HG02759 (cell line): ENCODE results near the gene LGALS13.

Experiments
- ATAC-seq: cut with Tn5 transposase; IDR thresholded peaks from one replicate; pipeline ENCODE4 v1.9.1; 2021; ENCODE audit warnings: mild to moderate bottlenecking, moderate library complexity; ENCODE audit not compliant: unreplicated experiment

Gene LGALS13, protein sequence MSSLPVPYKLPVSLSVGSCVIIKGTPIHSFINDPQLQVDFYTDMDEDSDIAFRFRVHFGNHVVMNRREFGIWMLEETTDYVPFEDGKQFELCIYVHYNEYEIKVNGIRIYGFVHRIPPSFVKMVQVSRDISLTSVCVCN

DNA sequence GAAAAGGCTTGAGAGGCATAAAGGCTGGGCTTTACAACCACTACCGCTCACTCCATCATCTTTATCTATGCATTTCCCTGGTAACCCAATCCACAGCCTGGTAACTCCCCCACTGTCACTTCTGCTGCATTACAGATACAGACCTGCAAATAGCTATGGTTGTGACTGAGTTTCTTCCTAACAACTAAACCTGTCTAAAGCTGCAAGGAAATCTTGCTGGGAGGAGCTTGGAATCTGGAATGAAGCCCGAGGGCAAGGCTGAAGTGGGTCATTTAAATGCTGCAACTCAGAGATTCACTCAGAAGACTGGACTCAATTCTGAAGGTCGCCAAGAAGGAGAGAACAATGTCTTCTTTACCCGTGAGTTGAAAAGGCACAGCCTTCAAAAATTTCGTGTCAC lies at the start of gene LGALS13:
LGALS13 (plus strand) TSS at position 301 of the 400 bp plus-strand sequence; CDS start at position 346, 45 bp downstream.
- no peak for ATAC-seq

DNA sequence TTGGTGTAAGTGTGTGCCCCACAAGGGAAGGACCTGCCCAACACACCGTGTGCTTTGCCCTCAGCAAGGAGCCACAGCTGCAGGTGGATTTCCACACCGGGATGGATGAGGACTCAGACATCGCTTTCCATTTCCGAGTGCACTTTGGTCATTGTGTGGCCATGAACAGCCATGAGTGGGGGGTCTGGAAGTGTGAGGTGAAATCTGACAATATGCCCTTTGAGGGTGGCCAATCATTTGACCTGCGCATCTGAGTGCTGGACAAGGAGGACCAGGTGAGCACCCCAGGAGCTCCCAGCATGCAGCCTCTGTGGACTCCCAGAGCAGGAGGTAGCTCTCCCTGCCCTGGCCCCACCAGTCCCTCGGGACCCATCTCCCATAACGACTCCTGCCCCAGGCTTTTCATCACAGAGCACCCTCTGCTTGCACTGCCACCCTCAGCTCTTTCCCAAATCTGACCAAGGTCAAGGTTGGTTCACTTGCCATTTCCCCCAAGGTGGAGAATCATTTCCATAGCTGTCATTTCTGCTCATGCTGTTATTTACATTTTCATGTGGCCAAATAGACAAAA lies 49.2 kb upstream of the LGALS13 start:
- no peak for ATAC-seq

GRCh38 chr19:39554701-39555311 lies 47.5 kb upstream of the LGALS13 start:
- ATAC-seq, result no peak

GRCh38 chr19:39555883-39556282 lies 46.4 kb upstream of the LGALS13 start:
- ATAC-seq, result no peak

DNA sequence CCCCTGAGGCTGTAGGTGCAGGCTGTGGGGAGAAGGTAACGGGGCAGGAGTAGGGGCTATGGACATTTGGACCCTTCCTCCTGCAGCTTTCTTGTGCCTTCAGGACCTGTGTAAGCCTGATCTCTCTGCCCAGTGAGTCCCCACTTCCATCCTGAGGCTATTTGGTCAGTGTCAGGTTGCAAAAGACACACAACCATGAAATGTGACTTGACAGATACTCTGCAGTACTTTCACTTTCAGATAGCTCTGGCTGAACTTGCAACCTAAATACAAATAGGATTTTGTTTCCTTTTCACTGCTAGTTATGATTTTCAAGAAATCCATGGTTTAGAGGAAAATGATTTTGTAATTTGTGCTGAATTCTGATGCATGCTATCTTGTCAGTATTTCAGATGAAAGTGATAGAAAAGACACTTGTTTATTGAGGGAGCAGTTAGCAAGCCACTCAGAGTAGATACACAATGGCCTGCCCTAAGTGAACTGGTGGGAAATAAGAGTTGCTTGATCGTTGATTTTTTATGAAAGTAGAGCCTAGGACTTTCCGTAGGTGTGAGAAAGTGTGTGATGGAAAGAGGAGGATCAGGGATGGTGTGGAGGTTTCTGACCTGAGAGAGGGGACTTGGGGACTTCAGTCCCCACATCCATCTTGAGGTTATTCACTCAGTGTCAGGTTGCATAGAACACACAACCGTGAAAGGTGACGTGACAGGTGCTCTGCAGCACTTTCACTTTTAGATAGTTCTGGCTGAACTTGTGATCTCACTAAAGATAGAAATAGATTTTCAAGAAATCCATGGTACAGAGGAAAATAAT lies 44.3 kb upstream of the LGALS13 start:
- ATAC-seq, result no peak

- ATAC-seq, result no peak
These were observed 43.7 kb upstream of the LGALS13 start for GRCh38 chr19:39558624-39559117.

GRCh38 chr19:39563408-39563807 lies 38.9 kb upstream of the LGALS13 start:
- no peak for ATAC-seq

- ATAC-seq, result no peak
These were observed 36.3 kb upstream of the LGALS13 start for GRCh38 chr19:39566064-39566463.

- no peak for ATAC-seq
These were observed 33.7 kb upstream of the LGALS13 start for GRCh38 chr19:39568604-39569003.

DNA sequence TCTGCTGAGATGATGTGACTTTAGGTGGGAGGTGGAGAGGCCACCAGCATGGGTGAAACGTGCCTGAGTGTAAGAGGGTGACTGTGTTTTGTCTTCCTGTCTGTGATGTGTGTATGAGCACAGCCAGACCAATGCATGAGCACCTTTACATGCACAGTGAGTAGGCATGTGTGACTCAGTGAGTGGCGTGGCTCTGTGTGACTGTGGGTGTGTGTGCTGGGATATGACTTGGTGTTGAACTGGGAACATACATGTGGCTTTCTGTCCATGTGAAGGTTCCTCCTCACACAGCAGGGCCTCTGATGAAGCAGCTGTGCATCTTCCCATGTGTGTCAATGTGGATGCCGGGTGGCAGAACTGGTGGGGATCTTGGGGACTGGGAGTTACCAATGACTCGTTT lies 19.9 kb upstream of the LGALS13 start:
- ATAC-seq, result no peak

DNA sequence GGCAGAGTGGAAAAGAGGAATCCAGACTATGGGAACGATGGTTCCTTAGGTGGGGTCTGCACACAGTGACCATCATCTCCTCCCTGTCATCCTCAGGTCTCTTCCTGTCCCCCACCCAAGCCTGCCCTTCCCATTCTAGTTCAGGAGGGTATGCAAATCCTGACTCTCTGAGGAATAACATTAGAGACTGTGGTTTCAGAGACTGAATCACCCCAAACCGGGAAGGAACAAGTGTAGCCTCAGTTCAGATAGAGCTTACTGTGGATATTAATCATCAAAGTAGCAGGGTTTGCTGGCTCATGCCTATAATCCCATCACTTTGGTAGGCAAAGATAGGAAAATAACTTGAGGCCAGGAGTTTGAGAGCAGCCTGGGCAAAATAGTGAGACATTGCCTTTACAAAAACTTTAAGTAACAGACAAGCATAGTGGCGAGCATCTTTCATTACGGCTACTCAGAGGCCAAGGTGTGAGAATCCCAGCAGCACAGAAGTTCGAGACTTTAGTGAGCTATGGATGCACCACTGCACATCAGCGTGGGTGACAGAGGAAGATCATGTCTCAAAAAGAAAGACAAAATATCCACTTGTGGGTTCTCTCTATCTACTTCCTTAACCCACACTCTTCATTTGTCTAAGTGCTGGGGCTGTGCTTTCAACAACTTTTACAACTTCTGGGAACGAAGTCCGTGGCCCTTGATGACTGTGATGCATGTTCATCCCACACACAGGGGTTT lies 19.3 kb upstream of the LGALS13 start:
- no peak for ATAC-seq

DNA sequence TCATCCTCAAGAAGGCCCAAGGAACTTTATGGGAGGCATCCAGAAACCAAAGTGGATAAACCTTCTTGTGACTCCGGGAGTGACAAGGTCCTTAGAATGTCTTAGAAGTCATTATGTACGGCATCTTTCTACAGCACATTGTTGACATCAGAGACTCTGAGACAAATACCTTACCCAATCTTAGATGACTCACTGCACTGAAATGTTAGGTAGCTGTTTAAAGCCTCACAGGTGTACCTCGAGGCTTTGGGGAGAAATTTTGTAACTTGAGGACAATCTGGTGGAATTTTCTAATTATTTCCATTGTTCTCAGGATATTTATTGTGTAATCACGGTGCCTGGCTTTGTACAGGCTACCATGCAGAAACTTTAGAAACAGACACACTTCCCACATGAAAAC lies 14.8 kb upstream of the LGALS13 start:
- ATAC-seq, result no peak

DNA sequence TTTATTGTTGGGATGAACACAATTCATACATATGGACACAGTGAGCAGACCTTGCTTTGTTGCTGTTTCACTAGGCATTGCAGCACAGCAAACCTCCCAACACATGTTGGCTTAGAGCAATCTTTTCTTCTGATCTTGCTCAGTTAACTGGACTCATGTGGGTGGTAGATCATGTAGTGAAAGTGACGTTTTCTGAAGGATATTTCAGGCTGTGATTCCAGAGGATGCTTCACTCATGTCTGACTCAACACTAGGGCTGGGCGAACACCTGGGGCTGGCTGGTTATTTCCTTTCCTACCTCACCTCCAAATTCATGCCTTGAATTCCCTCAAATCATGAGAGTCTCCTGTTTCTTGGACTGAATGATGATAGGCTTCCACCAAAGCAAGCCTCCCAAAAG lies 14.3 kb upstream of the LGALS13 start:
- ATAC-seq, result no peak

GRCh38 chr19:39590265-39590664 lies 12.1 kb upstream of the LGALS13 start:
- no peak for ATAC-seq

- ATAC-seq, result no peak
These were observed 9.9 kb upstream of the LGALS13 start for GRCh38 chr19:39592381-39592780.

DNA sequence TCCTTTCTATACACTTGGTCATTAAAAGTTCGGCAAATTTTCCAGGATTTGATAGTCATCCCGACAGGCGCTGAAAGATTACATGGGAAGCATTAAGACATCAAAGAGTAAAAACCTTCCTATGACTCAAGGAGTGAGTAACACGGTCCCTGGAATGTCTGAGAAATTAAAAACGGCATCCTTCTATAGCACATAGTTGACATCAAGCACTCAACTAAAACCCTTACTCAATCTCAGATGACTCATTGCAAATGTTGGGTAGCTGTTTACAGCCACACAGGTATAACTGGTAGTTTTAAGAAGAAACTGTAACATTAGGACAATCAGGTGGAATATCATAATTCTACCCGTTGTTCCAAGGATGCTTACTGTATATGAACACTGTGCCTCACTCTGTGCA lies 6.4 kb upstream of the LGALS13 start:
- ATAC-seq, result no peak

- ATAC-seq, result no peak
These were observed 5.4 kb upstream of the LGALS13 start for GRCh38 chr19:39596911-39597310.

DNA sequence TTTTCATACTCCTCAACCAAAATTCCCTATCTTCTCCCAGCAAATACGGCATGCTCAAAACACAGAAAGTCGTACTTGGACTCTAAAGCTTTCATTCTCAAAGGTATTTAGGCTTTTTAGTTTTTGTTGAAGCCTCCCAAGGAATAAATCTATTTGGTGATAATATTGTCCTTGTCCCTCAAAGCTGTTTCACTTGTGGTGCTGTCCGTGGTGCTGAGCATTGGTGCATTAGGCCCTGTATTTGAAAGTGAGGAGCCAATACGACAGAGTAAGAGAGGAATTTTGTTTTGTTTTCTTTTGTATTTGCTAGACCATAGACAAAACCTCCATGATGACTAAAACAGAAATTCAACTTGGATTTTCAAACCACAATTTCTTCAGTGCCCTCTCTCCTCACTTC lies 3.2 kb upstream of the LGALS13 start:
- ATAC-seq, result no peak

GRCh38 chr19:39603825-39604224 lies 1.5 kb downstream of the LGALS13 start:
- no peak for ATAC-seq

GRCh38 chr19:39607021-39607420 lies 4.7 kb downstream of the LGALS13 start:
- no peak for ATAC-seq

GRCh38 chr19:39607561-39607960 lies 5.2 kb downstream of the LGALS13 start:
- ATAC-seq, result no peak
